ENCODE measurements around the gene NAA30. TPM values are rescaled to one million over a fixed set of nuclear protein-coding genes. Genes with fewer than 3 reads are reported as not detected.

The NAA30 gene
- total RNA-seq, 1 experiment from 2014 or later: 17.8 TPM

- DNase-seq (ENCODE audit: low spot score): no peak
- TF ChIP-seq FOXJ3 (CRISPR knock-in tag; IDR thresholded peaks at IDR 0.05; ENCODE audit: borderline replicate concordance) (no peak), ZNF317 (CRISPR knock-in tag; IDR thresholded peaks at IDR 0.05; ENCODE audit: borderline replicate concordance, low read depth) (no peak), STAT6 (CRISPR knock-in tag; conservative IDR thresholded peaks at IDR 0.05; ENCODE audit: low read depth) (no peak), AR (CRISPR knock-in tag; IDR thresholded peaks at IDR 0.05) (no peak), EMX1 (CRISPR knock-in tag; IDR thresholded peaks at IDR 0.05) (no peak), IRF1 (CRISPR knock-in tag; IDR thresholded peaks at IDR 0.05) (no peak), IRF2 (CRISPR knock-in tag; IDR thresholded peaks at IDR 0.05; ENCODE audit: borderline replicate concordance, low read depth) (no peak), OVOL2 (CRISPR knock-in tag; IDR thresholded peaks at IDR 0.05; ENCODE audit: borderline replicate concordance) (no peak), E2F4 (CRISPR knock-in tag; IDR thresholded peaks at IDR 0.05; ENCODE audit: borderline replicate concordance, low read depth) (no peak), MXD4 (CRISPR knock-in tag; IDR thresholded peaks at IDR 0.05; ENCODE audit: borderline replicate concordance) (no peak), ZNF671 (CRISPR knock-in tag; IDR thresholded peaks at IDR 0.05) (no peak), CDX4 (CRISPR knock-in tag; IDR thresholded peaks at IDR 0.05; ENCODE audit: borderline replicate concordance) (no peak), ZSCAN18 (CRISPR knock-in tag; IDR thresholded peaks at IDR 0.05) (no peak), CREM (CRISPR knock-in tag; IDR thresholded peaks at IDR 0.05) (no peak)
- peaks cover 21% of the 10 kb centered on the region for H3K36me3 Mint-ChIP-seq
- no peak for ATAC-seq
- H3K27me3 Mint-ChIP-seq (ENCODE audit: low read depth): no peaks in the 10 kb centered on the region
- H3K4me1 Mint-ChIP-seq: no peaks in the 10 kb centered on the region
- no peak overlapping the region for H3K4me3 Mint-ChIP-seq
- POLR2A ChIA-PET: no interaction called here
- no peaks in the 10 kb centered on the region for H3K9me3 Mint-ChIP-seq
- no peak overlapping the region for H3K27ac Mint-ChIP-seq
- CTCF ChIA-PET: interaction anchor here (0.6 kb wide), 1 partner anchor 157 kb away, joined by 3 read pairs; no protein-coding TSS in a partner anchor
Measured at GRCh38 chr14:57400556-57401494, 10.4 kb downstream of the NAA30 start.
